ENCODE results near the gene NOTCH4. TPM values are rescaled to one million over a fixed set of nuclear protein-coding genes. Genes with fewer than 3 reads are reported as not detected.
"Not testable (repeated sequence)": the region's sequence is repeated elsewhere in the genome, so short reads cannot be mapped to it uniquely, and the experiment has no call there.

Gene NOTCH4
- total and polyA plus RNA-seq, 2 experiments from 2014 or later = 2.7 to 2.8 TPM

DNA sequence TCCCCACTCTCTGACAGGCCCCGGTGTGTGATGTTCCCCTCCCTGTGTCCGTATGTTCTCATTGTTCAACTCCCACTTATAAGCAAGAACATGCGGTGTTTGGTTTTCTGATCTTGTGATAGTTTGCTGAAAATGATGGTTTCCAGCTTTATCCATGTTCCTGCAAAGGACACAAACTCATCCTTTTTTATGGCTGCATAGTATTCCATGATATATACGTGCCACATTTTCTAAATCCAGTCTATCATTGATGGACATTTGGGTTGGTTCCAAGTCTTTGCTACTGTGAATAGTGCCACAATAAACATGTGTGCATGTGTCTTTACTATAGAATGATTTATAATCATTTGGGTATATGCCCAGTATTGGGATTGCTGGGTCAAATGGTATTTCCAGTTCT is 33.4 kb upstream of the NOTCH4 start:
- not testable (repeated sequence) for H3K4me1 ChIP-seq (ENCODE audit: insufficient read depth); H3K27me3 ChIP-seq (ENCODE audit: insufficient read depth); H3K4me3 Mint-ChIP-seq; H3K27me3 Mint-ChIP-seq (ENCODE audit: insufficient read depth, low read depth, poor library complexity); H3F3A ChIP-seq (replicated peaks; ENCODE audit: low read depth); ATAC-seq; H3K4me2 ChIP-seq; H4K20me1 ChIP-seq (replicated peaks; ENCODE audit: insufficient read depth); H2AFZ ChIP-seq; H3K4me3 ChIP-seq; H3K9me2 ChIP-seq (ENCODE audit: insufficient read depth); DNase-seq (ENCODE audit: low spot score); H3K36me3 ChIP-seq (ENCODE audit: insufficient read depth); H3K27ac Mint-ChIP-seq; H3K27ac ChIP-seq (ENCODE audit: low read depth)
- Mint-ChIP-seq H3K36me3 (ENCODE audit: low read depth) (peaks cover 14% of the 10 kb centered on the region; the same call in 2 of the 3 replicates), H3K9me3 (peaks cover 15% of the 10 kb centered on the region; the same call in 2 of the 3 replicates), H3K4me1 (peaks cover 12% of the 10 kb centered on the region; the same call in 2 of the 3 replicates)
- peaks cover 33% of the 10 kb centered on the region for H3K79me2 ChIP-seq (replicated peaks; ENCODE audit: insufficient read depth)

DNA sequence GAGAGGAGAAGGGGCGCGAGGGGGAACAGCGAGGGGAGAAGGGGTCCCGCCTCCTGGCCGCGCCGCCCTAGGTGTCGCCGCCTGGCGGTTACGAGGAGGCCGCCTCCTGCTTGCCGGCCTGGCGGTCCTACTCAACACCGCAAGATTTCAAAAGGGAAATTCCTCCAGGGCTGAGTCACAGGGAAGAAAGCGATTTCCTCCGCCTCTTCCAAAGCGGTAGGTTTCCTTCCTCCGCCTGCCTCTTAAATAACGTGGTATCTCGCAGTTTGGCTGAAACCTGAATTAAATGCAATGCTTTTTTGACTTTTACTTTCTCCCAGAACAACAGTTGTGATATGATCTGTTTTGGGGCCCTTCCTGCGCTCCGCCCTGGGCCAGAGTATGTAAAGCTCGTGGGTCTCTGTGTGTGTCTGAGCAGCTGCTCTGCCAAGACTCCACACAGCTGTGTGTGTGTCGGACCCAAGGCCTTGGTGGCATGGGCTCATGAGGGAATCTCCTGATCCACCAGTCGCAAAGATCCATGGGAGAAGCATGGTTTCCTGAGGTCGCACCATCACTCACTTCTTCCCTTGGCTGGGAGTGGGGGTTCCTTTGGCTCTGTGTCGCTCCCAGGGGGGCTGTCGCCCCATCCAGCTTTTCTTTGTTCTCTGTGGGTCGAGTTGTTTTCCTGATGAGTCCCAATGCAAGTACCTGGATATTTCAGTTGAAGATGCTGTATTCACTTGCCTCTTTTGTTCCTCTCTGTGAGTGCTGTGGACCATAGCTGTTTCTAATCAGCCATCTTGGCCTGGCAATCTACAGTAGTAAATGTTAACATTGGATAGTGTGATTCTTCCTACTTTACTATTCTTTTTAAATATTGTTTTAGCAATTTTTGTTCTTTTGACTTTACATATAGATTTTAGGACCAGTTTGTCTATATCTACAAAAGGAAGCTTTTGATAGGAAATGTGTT is 31.6 kb upstream of the NOTCH4 start:
- Mint-ChIP-seq H3K27ac (peak overlapping the region; percentile 98), H3K9me3 (peaks cover 15% of the 10 kb centered on the region; the same call in 2 of the 3 replicates), H3K4me1 (peaks cover 14% of the 10 kb centered on the region; the same call in 2 of the 3 replicates), H3K27me3 (ENCODE audit: insufficient read depth, low read depth, poor library complexity) (peaks cover 3% of the 10 kb centered on the region), H3K4me3 (peak overlapping the region; percentile 72), H3K36me3 (ENCODE audit: low read depth) (peaks cover 10% of the 10 kb centered on the region; the same call in 2 of the 3 replicates)
- ATAC-seq (peak; percentile 95), DNase-seq (ENCODE audit: low spot score) (peak; percentile 97)
- no peaks in the 10 kb centered on the region for H3K27me3 ChIP-seq (ENCODE audit: insufficient read depth)
- H3K27ac ChIP-seq (ENCODE audit: low read depth) = peak overlapping the region; percentile 99
- H4K20me1 ChIP-seq (replicated peaks; ENCODE audit: insufficient read depth) = no peaks in the 10 kb centered on the region
- no peak for TF ChIP-seq STAT1 (IDR thresholded peaks at IDR 0.05; ENCODE audit: unreplicated experiment)
- TF ChIP-seq, protein P1, sequence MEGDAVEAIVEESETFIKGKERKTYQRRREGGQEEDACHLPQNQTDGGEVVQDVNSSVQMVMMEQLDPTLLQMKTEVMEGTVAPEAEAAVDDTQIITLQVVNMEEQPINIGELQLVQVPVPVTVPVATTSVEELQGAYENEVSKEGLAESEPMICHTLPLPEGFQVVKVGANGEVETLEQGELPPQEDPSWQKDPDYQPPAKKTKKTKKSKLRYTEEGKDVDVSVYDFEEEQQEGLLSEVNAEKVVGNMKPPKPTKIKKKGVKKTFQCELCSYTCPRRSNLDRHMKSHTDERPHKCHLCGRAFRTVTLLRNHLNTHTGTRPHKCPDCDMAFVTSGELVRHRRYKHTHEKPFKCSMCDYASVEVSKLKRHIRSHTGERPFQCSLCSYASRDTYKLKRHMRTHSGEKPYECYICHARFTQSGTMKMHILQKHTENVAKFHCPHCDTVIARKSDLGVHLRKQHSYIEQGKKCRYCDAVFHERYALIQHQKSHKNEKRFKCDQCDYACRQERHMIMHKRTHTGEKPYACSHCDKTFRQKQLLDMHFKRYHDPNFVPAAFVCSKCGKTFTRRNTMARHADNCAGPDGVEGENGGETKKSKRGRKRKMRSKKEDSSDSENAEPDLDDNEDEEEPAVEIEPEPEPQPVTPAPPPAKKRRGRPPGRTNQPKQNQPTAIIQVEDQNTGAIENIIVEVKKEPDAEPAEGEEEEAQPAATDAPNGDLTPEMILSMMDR (conservative IDR thresholded peaks at IDR 0.05; ENCODE audit: low read depth in 2 of 2) = peak; percentile 39 to 82; a peak in 3 of 4 replicates
- no peak for TF ChIP-seq CREB1 (CRISPR knock-in tag; IDR thresholded peaks at IDR 0.05; ENCODE audit: low read depth)
- TF ChIP-seq EZH2 (IDR thresholded peaks at IDR 0.05; ENCODE audit: low read depth, unreplicated experiment) = no peak
- TF ChIP-seq POLR2AphosphoS5 (IDR thresholded peaks at IDR 0.05; ENCODE audit: low read depth) = 0 out of 2 replicates have a peak, but pooled peaks have one; percentile 34
- peak overlapping the region; percentile 62 for H3K4me3 ChIP-seq
- H3K36me3 ChIP-seq (ENCODE audit: insufficient read depth) = no peaks in the 10 kb centered on the region
- peaks cover 32% of the 10 kb centered on the region for H3K79me2 ChIP-seq (replicated peaks; ENCODE audit: insufficient read depth)
- peak overlapping the region; percentile 88; the same call in 1 of the 2 replicates for H2AFZ ChIP-seq
- H3K4me2 ChIP-seq = peak overlapping the region; percentile 82
- H3K4me1 ChIP-seq (ENCODE audit: insufficient read depth) = peaks cover 6% of the 10 kb centered on the region
- no peaks in the 10 kb centered on the region for H3F3A ChIP-seq (replicated peaks; ENCODE audit: low read depth)
- H3K9me2 ChIP-seq (ENCODE audit: insufficient read depth) = no peaks in the 10 kb centered on the region; the same call in 1 of the 2 replicates

DNA sequence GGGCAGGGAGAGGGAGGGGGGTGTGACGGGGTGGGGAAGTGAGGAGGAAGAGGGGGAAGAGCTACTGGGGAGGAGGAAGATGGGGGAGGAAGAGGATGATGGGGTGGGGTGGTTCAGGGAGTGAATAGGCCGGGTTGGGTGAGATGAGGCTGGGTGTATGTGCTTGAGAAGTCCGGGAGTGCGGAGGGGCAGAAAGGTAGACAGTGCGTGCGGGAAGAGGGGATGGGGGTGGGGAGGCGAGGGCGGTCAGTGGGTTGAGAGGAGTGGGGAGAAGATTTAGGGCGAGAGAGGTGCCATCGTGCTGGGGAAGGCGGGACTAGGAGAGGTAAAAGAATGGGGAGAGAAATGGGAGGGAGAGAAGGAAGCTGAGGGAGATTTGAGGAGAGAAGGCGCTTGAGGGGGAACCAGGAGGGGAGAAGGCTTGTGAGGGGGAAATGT is 30.9 kb upstream of the NOTCH4 start:
- peaks cover 10% of the 10 kb centered on the region; the same call in 2 of the 3 replicates for H3K36me3 Mint-ChIP-seq (ENCODE audit: low read depth)
- H3K4me3 Mint-ChIP-seq = peak overlapping the region; percentile 72
- peaks cover 18% of the 10 kb centered on the region; the same call in 2 of the 3 replicates for H3K9me3 Mint-ChIP-seq
- peak; percentile 73 for ATAC-seq
- Histone ChIP-seq H3K79me2 (replicated peaks; ENCODE audit: insufficient read depth) (peaks cover 27% of the 10 kb centered on the region), H3K9me2 (ENCODE audit: insufficient read depth) (no peaks in the 10 kb centered on the region; the same call in 1 of the 2 replicates), H2AFZ (peak overlapping the region; percentile 87), H3K27me3 (ENCODE audit: insufficient read depth) (no peaks in the 10 kb centered on the region), H3K36me3 (ENCODE audit: insufficient read depth) (no peaks in the 10 kb centered on the region), H3K27ac (ENCODE audit: low read depth) (no peak overlapping the region), H3F3A (replicated peaks; ENCODE audit: low read depth) (no peaks in the 10 kb centered on the region), H4K20me1 (replicated peaks; ENCODE audit: insufficient read depth) (no peaks in the 10 kb centered on the region), H3K4me3 (peak overlapping the region; percentile 62), H3K4me1 (ENCODE audit: insufficient read depth) (peaks cover 6% of the 10 kb centered on the region), H3K4me2 (peak overlapping the region; percentile 82)
- peak; percentile 64 for DNase-seq (ENCODE audit: low spot score)
- peak overlapping the region; percentile 57; the same call in 1 of the 2 replicates for H3K27ac Mint-ChIP-seq
- H3K27me3 Mint-ChIP-seq (ENCODE audit: insufficient read depth, low read depth, poor library complexity) = peaks cover 3% of the 10 kb centered on the region
- peaks cover 14% of the 10 kb centered on the region; the same call in 2 of the 3 replicates for H3K4me1 Mint-ChIP-seq
- TF ChIP-seq, protein P2, sequence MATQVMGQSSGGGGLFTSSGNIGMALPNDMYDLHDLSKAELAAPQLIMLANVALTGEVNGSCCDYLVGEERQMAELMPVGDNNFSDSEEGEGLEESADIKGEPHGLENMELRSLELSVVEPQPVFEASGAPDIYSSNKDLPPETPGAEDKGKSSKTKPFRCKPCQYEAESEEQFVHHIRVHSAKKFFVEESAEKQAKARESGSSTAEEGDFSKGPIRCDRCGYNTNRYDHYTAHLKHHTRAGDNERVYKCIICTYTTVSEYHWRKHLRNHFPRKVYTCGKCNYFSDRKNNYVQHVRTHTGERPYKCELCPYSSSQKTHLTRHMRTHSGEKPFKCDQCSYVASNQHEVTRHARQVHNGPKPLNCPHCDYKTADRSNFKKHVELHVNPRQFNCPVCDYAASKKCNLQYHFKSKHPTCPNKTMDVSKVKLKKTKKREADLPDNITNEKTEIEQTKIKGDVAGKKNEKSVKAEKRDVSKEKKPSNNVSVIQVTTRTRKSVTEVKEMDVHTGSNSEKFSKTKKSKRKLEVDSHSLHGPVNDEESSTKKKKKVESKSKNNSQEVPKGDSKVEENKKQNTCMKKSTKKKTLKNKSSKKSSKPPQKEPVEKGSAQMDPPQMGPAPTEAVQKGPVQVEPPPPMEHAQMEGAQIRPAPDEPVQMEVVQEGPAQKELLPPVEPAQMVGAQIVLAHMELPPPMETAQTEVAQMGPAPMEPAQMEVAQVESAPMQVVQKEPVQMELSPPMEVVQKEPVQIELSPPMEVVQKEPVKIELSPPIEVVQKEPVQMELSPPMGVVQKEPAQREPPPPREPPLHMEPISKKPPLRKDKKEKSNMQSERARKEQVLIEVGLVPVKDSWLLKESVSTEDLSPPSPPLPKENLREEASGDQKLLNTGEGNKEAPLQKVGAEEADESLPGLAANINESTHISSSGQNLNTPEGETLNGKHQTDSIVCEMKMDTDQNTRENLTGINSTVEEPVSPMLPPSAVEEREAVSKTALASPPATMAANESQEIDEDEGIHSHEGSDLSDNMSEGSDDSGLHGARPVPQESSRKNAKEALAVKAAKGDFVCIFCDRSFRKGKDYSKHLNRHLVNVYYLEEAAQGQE (IDR thresholded peaks at IDR 0.05; ENCODE audit: unreplicated experiment) = no peak
- no peak for TF ChIP-seq JUNB (IDR thresholded peaks at IDR 0.05; ENCODE audit: unreplicated experiment)
- TF ChIP-seq ZNF331 (CRISPR knock-in tag; IDR thresholded peaks at IDR 0.05; ENCODE audit: low read depth) = no peak
- TF ChIP-seq EZH2 (IDR thresholded peaks at IDR 0.05; ENCODE audit: low read depth, unreplicated experiment) = no peak
- no peak for TF ChIP-seq NANOG (IDR thresholded peaks at IDR 0.05; ENCODE audit: borderline replicate concordance)

Data from GM23338 (cell line).